ENCODE results near the gene LRRC71. TPM values are rescaled to one million over a fixed set of nuclear protein-coding genes. Genes with fewer than 3 reads are reported as not detected.
A peak's percentile ranks its signal among the peaks of the same experiment; 100 is the strongest.

Gene LRRC71
- total RNA-seq, 1 donor from 2014 or later, result not detected

DNA sequence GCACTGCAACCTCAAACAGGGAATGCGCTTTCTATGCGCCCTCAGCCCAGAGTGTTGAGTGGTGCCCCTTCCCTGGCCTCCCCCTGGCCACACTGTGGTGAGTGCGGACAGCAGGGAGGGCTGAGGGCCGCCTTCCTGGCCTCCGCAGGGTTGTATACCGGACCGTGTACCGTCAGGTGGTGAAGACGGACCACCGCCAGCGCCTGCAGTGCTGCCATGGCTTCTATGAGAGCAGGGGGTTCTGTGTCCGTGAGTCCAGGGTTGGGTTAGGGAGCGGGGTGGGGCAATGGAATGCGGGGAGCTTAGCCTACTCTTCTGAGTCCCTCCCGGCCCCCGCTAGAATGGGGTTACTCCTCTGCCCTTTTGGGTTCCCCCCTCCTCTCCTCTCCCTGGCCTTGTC is 15.3 kb upstream of the LRRC71 start:
- FAIRE-seq, result no peak
- DNase-seq (ENCODE audit: low read depth), result no peak
- Histone ChIP-seq H3K4me3 (ENCODE audit: low read depth, low read length) (no peak overlapping the region), H3K27me3 (ENCODE audit: control insufficient read depth, insufficient read depth, low read length) (no peaks in the 10 kb centered on the region), H3K36me3 (ENCODE audit: control insufficient read depth, insufficient read depth, low read length) (peaks cover 7% of the 10 kb centered on the region)
- no peak for TF ChIP-seq CTCF (IDR thresholded peaks at IDR 0.05; ENCODE audit: insufficient read depth, low read length, severe bottlenecking)

GRCh38 chr1:156905651-156906050 is 14.8 kb upstream of the LRRC71 start:
- H3K27me3 ChIP-seq (ENCODE audit: control insufficient read depth, insufficient read depth, low read length), result no peaks in the 10 kb centered on the region
- DNase-seq (ENCODE audit: low read depth), result no peak
- TF ChIP-seq CTCF (IDR thresholded peaks at IDR 0.05; ENCODE audit: insufficient read depth, low read length, severe bottlenecking), result no peak
- H3K4me3 ChIP-seq (ENCODE audit: low read depth, low read length), result no peak overlapping the region
- FAIRE-seq, result no peak
- H3K36me3 ChIP-seq (ENCODE audit: control insufficient read depth, insufficient read depth, low read length), result peaks cover 7% of the 10 kb centered on the region

- FAIRE-seq, result no peak
- no peak for TF ChIP-seq CTCF (IDR thresholded peaks at IDR 0.05; ENCODE audit: insufficient read depth, low read length, severe bottlenecking)
These were observed 14.1 kb upstream of the LRRC71 start for GRCh38 chr1:156906206-156906906.

DNA sequence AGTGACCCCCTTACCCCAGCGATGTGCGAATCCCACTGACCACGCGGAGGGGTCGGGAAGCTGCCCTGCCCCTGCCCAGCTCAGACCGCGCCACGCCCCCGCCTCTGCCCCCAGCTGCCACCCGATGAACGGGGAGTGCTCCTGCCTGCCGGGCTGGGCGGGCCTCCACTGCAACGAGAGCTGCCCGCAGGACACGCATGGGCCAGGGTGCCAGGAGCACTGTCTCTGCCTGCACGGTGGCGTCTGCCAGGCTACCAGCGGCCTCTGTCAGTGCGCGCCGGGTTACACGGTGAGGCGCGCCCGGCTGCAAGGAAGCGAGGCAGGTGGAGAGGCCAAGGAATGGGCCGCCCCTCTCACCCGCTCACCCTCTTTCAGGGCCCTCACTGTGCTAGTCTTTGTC is 11.9 kb upstream of the LRRC71 start:
- DNase-seq (ENCODE audit: low read depth), result no peak
- TF ChIP-seq CTCF (IDR thresholded peaks at IDR 0.05; ENCODE audit: insufficient read depth, low read length, severe bottlenecking), result no peak
- no peak for FAIRE-seq
- Histone ChIP-seq H3K27me3 (ENCODE audit: control insufficient read depth, insufficient read depth, low read length) (no peaks in the 10 kb centered on the region), H3K4me3 (ENCODE audit: low read depth, low read length) (peak overlapping the region; percentile 66), H3K36me3 (ENCODE audit: control insufficient read depth, insufficient read depth, low read length) (peaks cover 12% of the 10 kb centered on the region)

More at GRCh38 chr1:156906206-156906906, 14.1 kb upstream of the LRRC71 start:
- DNase-seq (ENCODE audit: low read depth), result no peak
- H3K4me3 ChIP-seq (ENCODE audit: low read depth, low read length), result no peak overlapping the region
- no peaks in the 10 kb centered on the region for H3K27me3 ChIP-seq (ENCODE audit: control insufficient read depth, insufficient read depth, low read length)
- H3K36me3 ChIP-seq (ENCODE audit: control insufficient read depth, insufficient read depth, low read length), result peaks cover 7% of the 10 kb centered on the region

DNA sequence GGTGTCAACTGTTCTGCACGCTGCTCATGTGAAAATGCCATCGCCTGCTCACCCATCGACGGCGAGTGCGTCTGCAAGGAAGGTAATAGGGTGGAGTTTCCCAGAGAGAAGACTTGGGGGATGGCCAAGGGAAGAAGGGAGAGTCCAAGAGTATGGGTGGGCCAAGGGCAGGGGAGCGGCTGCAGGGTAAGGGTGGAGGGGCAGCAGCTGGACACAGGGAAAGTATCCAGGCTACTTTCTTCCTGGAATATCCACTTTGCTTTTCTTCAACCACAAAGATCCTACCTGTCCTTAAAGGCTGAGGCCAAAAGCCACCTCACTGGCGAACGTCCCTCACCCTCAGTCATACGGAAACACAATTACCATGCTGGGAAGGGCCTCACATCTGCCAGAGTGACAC is 11.5 kb upstream of the LRRC71 start:
- DNase-seq (ENCODE audit: low read depth) (no peak), FAIRE-seq (peak; percentile 18)
- H3K36me3 ChIP-seq (ENCODE audit: control insufficient read depth, insufficient read depth, low read length), result peaks cover 16% of the 10 kb centered on the region
- no peaks in the 10 kb centered on the region for H3K27me3 ChIP-seq (ENCODE audit: control insufficient read depth, insufficient read depth, low read length)
- no peak for TF ChIP-seq CTCF (IDR thresholded peaks at IDR 0.05; ENCODE audit: insufficient read depth, low read length, severe bottlenecking)
- H3K4me3 ChIP-seq (ENCODE audit: low read depth, low read length), result no peak overlapping the region

DNA sequence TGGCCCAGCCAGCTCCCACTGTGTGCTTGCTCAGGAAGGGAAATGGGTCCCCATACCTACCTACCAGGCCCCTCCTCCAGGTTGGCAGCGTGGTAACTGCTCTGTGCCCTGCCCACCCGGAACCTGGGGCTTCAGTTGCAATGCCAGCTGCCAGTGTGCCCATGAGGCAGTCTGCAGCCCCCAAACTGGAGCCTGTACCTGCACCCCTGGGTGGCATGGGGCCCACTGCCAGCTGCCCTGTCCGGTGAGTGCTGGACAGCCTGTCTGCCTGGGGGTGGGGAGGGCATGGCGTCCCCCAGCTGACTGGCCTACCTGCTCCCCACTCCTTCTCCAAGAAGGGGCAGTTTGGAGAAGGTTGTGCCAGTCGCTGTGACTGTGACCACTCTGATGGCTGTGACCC is 10.8 kb upstream of the LRRC71 start:
- Histone ChIP-seq H3K36me3 (ENCODE audit: control insufficient read depth, insufficient read depth, low read length) (peaks cover 21% of the 10 kb centered on the region), H3K4me3 (ENCODE audit: low read depth, low read length) (no peak overlapping the region), H3K27me3 (ENCODE audit: control insufficient read depth, insufficient read depth, low read length) (no peaks in the 10 kb centered on the region)
- FAIRE-seq (no peak), DNase-seq (ENCODE audit: low read depth) (no peak)
- TF ChIP-seq CTCF (IDR thresholded peaks at IDR 0.05; ENCODE audit: insufficient read depth, low read length, severe bottlenecking), result no peak
